Stomach (tissue), 9 donors: ENCODE measurements around the gene CA7. TPM values are rescaled to one million over a fixed set of nuclear protein-coding genes. Genes with fewer than 3 reads are reported as not detected.
"Not testable (repeated sequence)": the region's sequence is repeated elsewhere in the genome, so short reads cannot be mapped to it uniquely, and the experiment has no call there.

Source experiments
- DNase-seq, 2 donors: peaks; one replicate each; pipeline versions ENCODE4 v3.0.0 to v3.0.0-alpha.2; 2013 to 2019
- H3K27ac ChIP-seq, 5 donors: fragments of 200-600 bp in 4 of 5; sonication (generic) in 4 of 5; one replicate each; pipeline ENCODE4 v1.5.1; 2013 to 2019; ENCODE audit warnings: mild to moderate bottlenecking in 1 of 5, moderate library complexity in 1 of 5
- H3K27me3 ChIP-seq, 3 donors: fragments of 200-600 bp; sonication (generic); one replicate each; pipeline ENCODE4 v1.5.1; 2017 to 2019; ENCODE audit warnings: mixed run types in 1 of 3
- H3K36me3 ChIP-seq, 4 donors: fragments of 200-600 bp; sonication (generic); 1 replicate in 3 of 4; 2 replicates in 1 of 4; pipeline ENCODE4 v1.5.1; 2016 to 2019
- H3K4me1 ChIP-seq, 4 donors: fragments of 200-600 bp; sonication (generic); one replicate each; pipeline ENCODE4 v1.5.1; 2016 to 2019
- H3K4me3 ChIP-seq, 4 donors: fragments of 200-600 bp; sonication (generic) in 3 of 4; one replicate each; pipeline ENCODE4 v1.5.1; 2016 to 2019; ENCODE audit warnings: mild to moderate bottlenecking in 1 of 4
- H3K9me3 ChIP-seq, 4 donors: fragments of 200-600 bp; sonication (generic); one replicate each; pipeline ENCODE4 v1.5.1; 2016 to 2019
- CTCF ChIP-seq, 7 experiments: fragments of 450-650 bp in 4 of 7; fragments of 200-600 bp in 3 of 7; sonication (generic) in 3 of 7; IDR thresholded peaks; one replicate each; pipeline ENCODE4 v1.5.1; 2016 to 2019; ENCODE audit warnings: antibody characterized with exemption in 7 of 7, control low read depth in 2 of 7, mild to moderate bottlenecking in 1 of 7
- EP300 ChIP-seq: sonication (generic); formaldehyde crosslinking; IDR thresholded peaks from one replicate; pipeline ENCODE4 v1.6.1; 2017; ENCODE audit warnings: antibody characterized with exemption
- POLR2A ChIP-seq, 4 donors: fragments of 450-650 bp; IDR thresholded peaks; one replicate each; pipeline ENCODE4 v1.6.1; 2016; ENCODE audit warnings: antibody characterized with exemption in 4 of 4, control low read depth in 2 of 4, mild to moderate bottlenecking in 1 of 4, moderate library complexity in 1 of 4
- POLR2AphosphoS5 ChIP-seq, 3 donors: sonication (generic); formaldehyde crosslinking; IDR thresholded peaks; one replicate each; pipeline ENCODE4 v1.6.1; 2016; ENCODE audit warnings: antibody characterized with exemption in 3 of 3
- WGBS, 5 donors: extraction: QIAGEN DNeasy Blood & Tissue Kit in 3 of 5; methylation state at CpG; one replicate each; pipeline versions ENCODE4 v1.1.5 to v1.1.7; 2013 to 2018; 5-methylcytosine and 5-hydroxymethylcytosine counted together
- intact Hi-C: fragments of 100-400 bp; cut with DNase I; formaldehyde crosslinking; loops from one replicate; pipeline ENCODE4 v1.15.1; 2023; ENCODE audit warnings: low total_unique reads
- polyA plus RNA-seq, 3 donors: library from polyadenylated mRNA; stranded (reverse); fragments of 200-250 nt; gene quantifications; one replicate each; pipeline ENCODE4 v1.2.3, GENCODE V29; 2013
- total RNA-seq, 5 donors: library from RNA; depleted of rRNA; stranded (reverse); fragments of >200 nt; gene quantifications; one replicate each; pipeline versions ENCODE4 v1.1.0 to v1.2.3, GENCODE V29; 2014 to 2016
- donor health status: healthy with polysubstance abuse.
- donor health status: Bipolar disorder and iron deficiency.
- donor health status: healthy.

Gene CA7
- total and polyA plus RNA-seq, 8 donors, result 0.10 to 27.8 (median 0.55) TPM; not detected in 5

DNA sequence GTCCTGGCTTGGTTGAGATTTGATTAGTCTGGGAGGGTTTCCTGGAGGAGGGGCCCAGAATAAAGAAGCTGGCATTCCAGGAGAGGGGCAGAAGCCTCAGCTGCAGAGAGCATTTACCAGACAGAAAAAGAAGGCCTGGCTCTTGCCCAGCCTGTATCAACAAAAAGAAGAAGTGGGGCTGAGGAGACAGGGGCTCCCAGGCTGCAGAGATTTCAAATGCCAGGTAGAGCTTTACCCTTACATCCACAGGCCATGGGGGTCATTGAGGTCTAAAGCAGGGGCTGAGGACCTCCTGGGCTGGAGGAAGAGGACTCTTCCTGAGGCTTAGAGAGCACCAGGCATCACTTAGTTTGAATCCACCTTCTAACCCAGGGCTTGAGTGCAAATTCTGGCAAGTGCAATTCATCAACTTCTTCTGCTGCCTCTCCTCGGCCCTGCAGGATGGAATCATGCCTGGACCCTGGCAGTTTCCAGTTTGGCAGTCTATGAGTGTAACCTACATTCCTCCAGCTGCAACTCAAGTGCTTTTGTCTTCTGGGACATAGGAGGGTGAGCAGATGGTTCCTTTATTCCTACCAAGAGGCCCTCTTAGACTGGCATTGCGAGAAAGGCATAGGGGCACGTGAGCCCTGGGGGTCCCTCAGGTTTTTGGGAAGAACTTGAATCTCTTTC lies 15.3 kb downstream of the CA7 start:
- intact Hi-C loops, result loop anchor here (10.0 kb wide), 1 partner anchor 125 kb away; no protein-coding TSS in a partner anchor

DNA sequence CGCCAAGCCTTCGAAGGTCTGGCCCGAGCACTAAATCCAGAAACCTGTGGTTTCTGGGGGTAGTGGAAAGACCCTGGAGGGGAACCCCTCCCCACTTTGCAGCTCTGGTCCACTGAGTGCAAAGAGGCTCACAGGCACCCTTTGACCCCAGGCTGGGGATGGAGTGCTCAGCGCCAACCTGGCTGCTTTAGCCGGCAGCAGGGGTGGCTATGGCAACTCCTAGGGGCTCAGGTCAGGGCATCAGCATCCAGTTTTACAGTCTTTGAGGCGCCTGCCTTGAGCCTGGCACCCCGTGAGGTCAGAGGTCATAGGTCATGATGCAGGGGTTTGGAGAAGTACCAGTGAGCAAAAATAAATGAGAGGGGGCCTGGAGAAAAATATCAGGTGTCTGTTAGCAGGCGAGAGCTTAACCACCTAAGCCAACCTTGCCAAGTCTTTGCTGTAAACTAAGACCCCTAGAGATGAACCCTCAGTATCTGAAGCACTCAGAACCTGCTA lies 17.9 kb downstream of the CA7 start:
- intact Hi-C loops, result loop anchor here (10.0 kb wide), 1 partner anchor 127 kb away; no protein-coding TSS in a partner anchor
- no peaks in the 10 kb centered on the region for H3K36me3 ChIP-seq
- H3K4me3 ChIP-seq, result no peak overlapping the region
- no peaks in the 10 kb centered on the region for H3K9me3 ChIP-seq
- WGBS, 5 donors, result 85 to 89% (median 87%) methylated on average over 7 to 8 of the region's 8 CpGs
- H3K4me1 ChIP-seq, result peaks cover 0 to 7% (median 0%) of the 10 kb centered on the region in 4 donors
- DNase-seq, result no peak
- TF ChIP-seq POLR2AphosphoS5 (IDR thresholded peaks at IDR 0.05) (no peak), EP300 (no peak), CTCF (IDR thresholded peaks at IDR 0.05) (no peak), POLR2A (IDR thresholded peaks at IDR 0.05) (no peak)
- no peak overlapping the region for H3K27ac ChIP-seq
- H3K27me3 ChIP-seq, result no peaks in the 10 kb centered on the region

More for the DNA sequence above, 15.3 kb downstream of the CA7 start:
- Histone ChIP-seq H3K27ac (no peak overlapping the region), H3K4me3 (no peak overlapping the region), H3K27me3 (no peaks in the 10 kb centered on the region), H3K9me3 (no peaks in the 10 kb centered on the region), H3K4me1 (peaks cover 0 to 7% (median 0%) of the 10 kb centered on the region in 4 donors), H3K36me3 (no peaks in the 10 kb centered on the region)
- WGBS, 5 donors, result 80 to 91% (median 87%) methylated on average over 3 of the region's 3 CpGs
- DNase-seq, result no peak
- TF ChIP-seq CTCF (IDR thresholded peaks at IDR 0.05), result no peak

DNA sequence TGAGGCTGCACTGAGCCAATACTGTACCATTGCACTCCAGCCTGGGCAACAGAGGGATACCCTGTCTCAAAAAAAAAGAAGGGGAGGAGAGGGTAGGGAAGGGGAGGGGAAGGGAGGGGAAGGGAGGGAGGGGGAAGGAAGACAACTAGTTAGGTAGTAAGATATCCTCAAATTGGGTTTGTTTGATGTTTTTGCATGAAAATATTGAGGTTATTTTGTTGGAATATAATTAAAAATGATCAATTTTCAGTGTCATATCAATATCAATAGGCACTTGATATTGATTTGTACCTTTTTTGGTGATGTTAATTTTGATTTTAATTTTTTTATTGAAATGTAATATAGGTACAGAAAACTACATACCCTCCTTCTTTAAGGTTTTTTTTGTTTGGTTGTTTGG lies 19.5 kb downstream of the CA7 start:
- Histone ChIP-seq H3K4me1 (peaks cover 0 to 7% (median 2%) of the 10 kb centered on the region in 4 donors), H3K27ac (no peak overlapping the region), H3K36me3 (no peaks in the 10 kb centered on the region), H3K9me3 (no peaks in the 10 kb centered on the region), H3K4me3 (no peak overlapping the region), H3K27me3 (no peaks in the 10 kb centered on the region)
- TF ChIP-seq POLR2AphosphoS5 (IDR thresholded peaks at IDR 0.05) (no peak), CTCF (IDR thresholded peaks at IDR 0.05) (no peak), POLR2A (IDR thresholded peaks at IDR 0.05) (no peak), EP300 (no peak)
- intact Hi-C loops, result loop anchor here (10.0 kb wide), 1 partner anchor 129 kb away; no protein-coding TSS in a partner anchor
- DNase-seq, result no peak

- no peak overlapping the region for H3K27ac ChIP-seq
- H3K4me1 ChIP-seq, result peaks cover 7 to 25% (median 15%) of the 10 kb centered on the region in 4 donors
- TF ChIP-seq CTCF (IDR thresholded peaks at IDR 0.05) (no peak), EP300 (no peak), POLR2A (IDR thresholded peaks at IDR 0.05) (no peak)
- no peaks in the 10 kb centered on the region for H3K27me3 ChIP-seq
- WGBS, 5 donors, result 88 to 100% (median 96%) methylated on average over 1 of the region's 1 CpG
- intact Hi-C loops, result loop anchor here (10.0 kb wide), 1 partner anchor 135 kb away; no protein-coding TSS in a partner anchor
- H3K4me3 ChIP-seq, result no peak overlapping the region
- no peaks in the 10 kb centered on the region for H3K36me3 ChIP-seq
- no peaks in the 10 kb centered on the region for H3K9me3 ChIP-seq
- DNase-seq, result no peak
Observed at GRCh38 chr16:66869424-66869823, 25.2 kb downstream of the CA7 start.

DNA sequence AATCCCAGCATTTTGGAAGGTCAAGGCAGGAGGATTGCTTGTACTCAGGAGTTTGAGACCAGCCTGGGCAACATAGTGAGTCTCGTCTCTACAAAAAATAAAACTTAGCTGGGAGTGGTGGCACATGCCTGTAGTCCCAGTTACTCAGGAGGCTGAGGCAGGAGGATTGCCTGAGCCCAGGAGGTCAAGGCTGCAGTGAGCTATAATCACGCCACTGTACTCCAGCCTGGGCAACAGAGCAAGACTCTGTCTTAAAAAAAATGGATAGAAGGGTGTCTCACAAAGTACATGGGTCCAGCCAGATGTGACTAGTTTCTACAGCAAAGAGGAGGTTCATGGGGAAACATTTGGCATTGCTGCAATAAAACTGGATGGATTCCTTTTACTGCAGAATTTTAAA lies 27.1 kb downstream of the CA7 start:
- H3K4me3 ChIP-seq, DNase-seq, H3K27me3 ChIP-seq, H3K27ac ChIP-seq, H3K9me3 ChIP-seq, H3K36me3 ChIP-seq, intact Hi-C loops: not testable (repeated sequence)
- peaks cover 7 to 26% (median 15%) of the 10 kb centered on the region in 4 donors for H3K4me1 ChIP-seq
- 91 to 98% (median 97%) methylated on average over 2 of the region's 2 CpGs for WGBS, 5 donors
